Measurements from ENCODE around the gene INSR. TPM values are rescaled to one million over a fixed set of nuclear protein-coding genes. Genes with fewer than 3 reads are reported as not detected.

Gene INSR
- total RNA-seq, 1 donor from 2014 or later = 27.3 TPM

DNA sequence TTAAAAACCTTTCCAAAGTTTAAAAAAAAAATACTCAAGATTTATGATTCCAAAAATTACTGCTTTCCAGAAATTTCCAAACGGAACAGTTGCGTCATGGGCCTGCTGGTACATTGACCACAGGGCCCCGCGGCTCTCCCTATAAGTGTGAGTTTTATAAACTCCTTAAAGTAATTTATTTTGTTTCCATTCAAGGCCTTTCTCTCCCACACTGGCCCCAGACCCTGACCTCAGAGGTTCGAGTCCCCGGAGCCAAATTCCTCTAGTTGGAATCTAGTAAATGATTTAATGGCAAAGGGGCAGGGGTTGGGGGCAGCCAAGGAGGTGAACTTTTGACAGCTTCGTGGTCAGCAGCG, 97.5 kb downstream of the INSR start:
- H3K27ac Mint-ChIP-seq (ENCODE audit: unreplicated experiment) = peak overlapping the region; percentile 85
- H3K4me1 Mint-ChIP-seq (ENCODE audit: unreplicated experiment) = peaks cover 16% of the 10 kb centered on the region
- TF ChIP-seq, protein P1, sequence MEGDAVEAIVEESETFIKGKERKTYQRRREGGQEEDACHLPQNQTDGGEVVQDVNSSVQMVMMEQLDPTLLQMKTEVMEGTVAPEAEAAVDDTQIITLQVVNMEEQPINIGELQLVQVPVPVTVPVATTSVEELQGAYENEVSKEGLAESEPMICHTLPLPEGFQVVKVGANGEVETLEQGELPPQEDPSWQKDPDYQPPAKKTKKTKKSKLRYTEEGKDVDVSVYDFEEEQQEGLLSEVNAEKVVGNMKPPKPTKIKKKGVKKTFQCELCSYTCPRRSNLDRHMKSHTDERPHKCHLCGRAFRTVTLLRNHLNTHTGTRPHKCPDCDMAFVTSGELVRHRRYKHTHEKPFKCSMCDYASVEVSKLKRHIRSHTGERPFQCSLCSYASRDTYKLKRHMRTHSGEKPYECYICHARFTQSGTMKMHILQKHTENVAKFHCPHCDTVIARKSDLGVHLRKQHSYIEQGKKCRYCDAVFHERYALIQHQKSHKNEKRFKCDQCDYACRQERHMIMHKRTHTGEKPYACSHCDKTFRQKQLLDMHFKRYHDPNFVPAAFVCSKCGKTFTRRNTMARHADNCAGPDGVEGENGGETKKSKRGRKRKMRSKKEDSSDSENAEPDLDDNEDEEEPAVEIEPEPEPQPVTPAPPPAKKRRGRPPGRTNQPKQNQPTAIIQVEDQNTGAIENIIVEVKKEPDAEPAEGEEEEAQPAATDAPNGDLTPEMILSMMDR (IDR thresholded peaks at IDR 0.05) = no peak
- H3K4me3 Mint-ChIP-seq (ENCODE audit: unreplicated experiment) = peak overlapping the region; percentile 73
- no peak for DNase-seq (ENCODE audit: extremely low spot score, unreplicated experiment)
- no peaks in the 10 kb centered on the region for H3K36me3 Mint-ChIP-seq (ENCODE audit: unreplicated experiment)
- H3K27me3 Mint-ChIP-seq (ENCODE audit: unreplicated experiment) = peaks cover 7% of the 10 kb centered on the region
- H3K9me3 Mint-ChIP-seq (ENCODE audit: unreplicated experiment) = no peaks in the 10 kb centered on the region

DNA sequence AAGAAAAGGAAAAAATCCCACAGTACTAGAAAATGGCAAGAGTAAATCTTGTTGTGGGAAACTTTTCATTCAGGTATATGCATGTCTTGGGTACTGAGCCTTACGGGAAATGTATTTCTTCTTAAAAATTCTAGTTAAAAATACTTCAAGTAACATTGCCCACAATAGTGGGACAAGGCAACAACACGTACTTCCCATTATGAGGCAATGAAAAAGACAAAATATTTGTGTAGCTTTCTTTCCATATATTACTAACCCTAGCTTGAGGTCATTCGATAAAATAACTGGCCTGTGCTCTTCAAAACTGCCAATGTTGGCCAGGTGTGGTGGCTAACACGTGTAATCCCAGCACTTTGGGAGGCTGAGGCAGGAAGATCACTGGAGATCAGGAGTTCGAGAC, 99.2 kb downstream of the INSR start:
- DNase-seq (ENCODE audit: extremely low spot score, unreplicated experiment) = no peak
- Mint-ChIP-seq H3K36me3 (ENCODE audit: unreplicated experiment) (no peaks in the 10 kb centered on the region), H3K27ac (ENCODE audit: unreplicated experiment) (no peak overlapping the region), H3K4me1 (ENCODE audit: unreplicated experiment) (peaks cover 16% of the 10 kb centered on the region), H3K9me3 (ENCODE audit: unreplicated experiment) (no peaks in the 10 kb centered on the region), H3K4me3 (ENCODE audit: unreplicated experiment) (no peak overlapping the region), H3K27me3 (ENCODE audit: unreplicated experiment) (peaks cover 7% of the 10 kb centered on the region)
- TF ChIP-seq, protein P1 (IDR thresholded peaks at IDR 0.05) = no peak

DNA sequence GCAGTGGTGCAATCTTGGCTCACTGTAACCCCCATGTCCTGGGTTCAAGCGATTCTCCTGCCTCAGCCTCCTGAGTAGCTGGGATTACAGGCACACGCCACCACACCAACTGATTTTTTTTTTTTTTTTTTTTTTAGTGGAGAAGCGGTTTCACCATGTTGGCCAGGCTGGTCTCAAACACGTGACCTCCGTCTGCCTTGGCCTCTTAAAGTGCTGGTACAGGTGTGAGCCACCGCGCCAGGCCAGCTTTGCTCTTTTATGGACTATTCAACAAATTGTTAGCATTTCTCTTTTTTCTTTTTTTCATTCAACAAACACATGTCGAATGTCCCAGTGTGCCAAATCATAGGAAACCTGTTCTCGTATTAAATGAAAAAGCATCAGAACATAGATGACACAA, 99.6 kb downstream of the INSR start:
- peaks cover 14% of the 10 kb centered on the region for H3K4me1 Mint-ChIP-seq (ENCODE audit: unreplicated experiment)
- H3K9me3 Mint-ChIP-seq (ENCODE audit: unreplicated experiment) = no peaks in the 10 kb centered on the region
- no peak overlapping the region for H3K27ac Mint-ChIP-seq (ENCODE audit: unreplicated experiment)
- no peaks in the 10 kb centered on the region for H3K36me3 Mint-ChIP-seq (ENCODE audit: unreplicated experiment)
- TF ChIP-seq, protein P1 (IDR thresholded peaks at IDR 0.05) = no peak
- peaks cover 7% of the 10 kb centered on the region for H3K27me3 Mint-ChIP-seq (ENCODE audit: unreplicated experiment)
- no peak for DNase-seq (ENCODE audit: extremely low spot score, unreplicated experiment)
- H3K4me3 Mint-ChIP-seq (ENCODE audit: unreplicated experiment) = no peak overlapping the region

GRCh38 chr19:7191946-7192691, 102.1 kb downstream of the INSR start:
- Mint-ChIP-seq H3K4me1 (ENCODE audit: unreplicated experiment) (peaks cover 7% of the 10 kb centered on the region), H3K9me3 (ENCODE audit: unreplicated experiment) (no peaks in the 10 kb centered on the region), H3K27ac (ENCODE audit: unreplicated experiment) (no peak overlapping the region), H3K4me3 (ENCODE audit: unreplicated experiment) (no peak overlapping the region), H3K36me3 (ENCODE audit: unreplicated experiment) (no peaks in the 10 kb centered on the region), H3K27me3 (ENCODE audit: unreplicated experiment) (peaks cover 7% of the 10 kb centered on the region)
- TF ChIP-seq, protein P1 (IDR thresholded peaks at IDR 0.05) = no peak
- no peak for DNase-seq (ENCODE audit: extremely low spot score, unreplicated experiment)

DNA sequence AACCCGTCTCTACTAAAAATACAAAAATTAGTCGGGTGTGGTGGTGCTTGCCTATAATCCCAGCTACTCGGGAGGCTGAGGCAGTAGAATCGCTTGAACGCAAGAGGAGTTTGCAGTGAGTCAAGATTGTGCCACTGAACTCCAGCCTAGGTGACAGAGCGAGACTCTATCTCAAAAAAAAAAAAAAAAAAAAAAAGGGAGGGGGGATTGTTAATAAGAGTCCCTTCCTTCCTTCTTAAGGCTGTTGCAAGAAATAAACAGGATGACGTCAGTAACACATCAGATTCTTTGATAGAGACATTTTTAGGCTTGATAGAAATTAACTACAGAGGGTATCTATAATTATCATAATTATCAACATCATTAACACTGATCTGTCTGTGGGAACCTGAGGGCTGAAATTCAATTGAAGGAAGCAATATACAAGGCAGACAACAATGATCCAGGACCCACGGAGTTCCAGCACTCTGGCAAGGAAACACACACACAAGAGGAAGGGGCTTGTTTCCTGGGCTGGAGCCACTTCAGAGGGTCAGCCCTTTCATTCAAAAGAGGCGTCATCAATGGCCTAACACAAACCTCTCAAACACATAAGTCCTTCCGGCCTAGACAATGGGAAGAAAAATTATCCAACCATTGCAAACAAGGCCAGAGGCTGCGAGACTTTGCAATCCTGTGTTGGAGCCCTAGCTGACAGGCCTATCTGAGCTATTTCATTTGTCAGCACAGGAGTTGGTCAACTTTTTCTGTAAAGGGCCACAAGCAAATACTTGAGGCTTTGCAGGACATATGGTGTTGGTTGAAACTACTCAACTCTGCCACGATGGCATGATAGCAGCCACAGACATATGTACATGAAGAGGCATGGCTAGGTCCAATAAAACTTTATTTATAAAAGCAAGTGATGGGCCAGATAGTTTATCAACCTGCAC, 105.2 kb downstream of the INSR start:
- H3K4me1 Mint-ChIP-seq (ENCODE audit: unreplicated experiment) = no peaks in the 10 kb centered on the region
- no peak for DNase-seq (ENCODE audit: extremely low spot score, unreplicated experiment)
- H3K4me3 Mint-ChIP-seq (ENCODE audit: unreplicated experiment) = no peak overlapping the region
- no peaks in the 10 kb centered on the region for H3K9me3 Mint-ChIP-seq (ENCODE audit: unreplicated experiment)
- H3K36me3 Mint-ChIP-seq (ENCODE audit: unreplicated experiment) = no peaks in the 10 kb centered on the region
- TF ChIP-seq, protein P1 (IDR thresholded peaks at IDR 0.05) = no peak
- H3K27ac Mint-ChIP-seq (ENCODE audit: unreplicated experiment) = no peak overlapping the region
- H3K27me3 Mint-ChIP-seq (ENCODE audit: unreplicated experiment) = peaks cover 7% of the 10 kb centered on the region

All from osteocyte (in vitro differentiated cells).